HG02943 (cell line): Measurements from ENCODE around the gene PRX.
"Not testable (repeated sequence)": the region's sequence is repeated elsewhere in the genome, so short reads cannot be mapped to it uniquely, and the experiment has no call there.

Experiments
- ATAC-seq: cut with Tn5 transposase; IDR thresholded peaks from one replicate; pipeline ENCODE4 v1.9.1; 2021; ENCODE audit warnings: mild to moderate bottlenecking, low read depth, moderate library complexity; ENCODE audit not compliant: unreplicated experiment

The PRX gene, protein sequence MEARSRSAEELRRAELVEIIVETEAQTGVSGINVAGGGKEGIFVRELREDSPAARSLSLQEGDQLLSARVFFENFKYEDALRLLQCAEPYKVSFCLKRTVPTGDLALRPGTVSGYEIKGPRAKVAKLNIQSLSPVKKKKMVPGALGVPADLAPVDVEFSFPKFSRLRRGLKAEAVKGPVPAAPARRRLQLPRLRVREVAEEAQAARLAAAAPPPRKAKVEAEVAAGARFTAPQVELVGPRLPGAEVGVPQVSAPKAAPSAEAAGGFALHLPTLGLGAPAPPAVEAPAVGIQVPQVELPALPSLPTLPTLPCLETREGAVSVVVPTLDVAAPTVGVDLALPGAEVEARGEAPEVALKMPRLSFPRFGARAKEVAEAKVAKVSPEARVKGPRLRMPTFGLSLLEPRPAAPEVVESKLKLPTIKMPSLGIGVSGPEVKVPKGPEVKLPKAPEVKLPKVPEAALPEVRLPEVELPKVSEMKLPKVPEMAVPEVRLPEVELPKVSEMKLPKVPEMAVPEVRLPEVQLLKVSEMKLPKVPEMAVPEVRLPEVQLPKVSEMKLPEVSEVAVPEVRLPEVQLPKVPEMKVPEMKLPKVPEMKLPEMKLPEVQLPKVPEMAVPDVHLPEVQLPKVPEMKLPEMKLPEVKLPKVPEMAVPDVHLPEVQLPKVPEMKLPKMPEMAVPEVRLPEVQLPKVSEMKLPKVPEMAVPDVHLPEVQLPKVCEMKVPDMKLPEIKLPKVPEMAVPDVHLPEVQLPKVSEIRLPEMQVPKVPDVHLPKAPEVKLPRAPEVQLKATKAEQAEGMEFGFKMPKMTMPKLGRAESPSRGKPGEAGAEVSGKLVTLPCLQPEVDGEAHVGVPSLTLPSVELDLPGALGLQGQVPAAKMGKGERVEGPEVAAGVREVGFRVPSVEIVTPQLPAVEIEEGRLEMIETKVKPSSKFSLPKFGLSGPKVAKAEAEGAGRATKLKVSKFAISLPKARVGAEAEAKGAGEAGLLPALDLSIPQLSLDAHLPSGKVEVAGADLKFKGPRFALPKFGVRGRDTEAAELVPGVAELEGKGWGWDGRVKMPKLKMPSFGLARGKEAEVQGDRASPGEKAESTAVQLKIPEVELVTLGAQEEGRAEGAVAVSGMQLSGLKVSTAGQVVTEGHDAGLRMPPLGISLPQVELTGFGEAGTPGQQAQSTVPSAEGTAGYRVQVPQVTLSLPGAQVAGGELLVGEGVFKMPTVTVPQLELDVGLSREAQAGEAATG (N-terminal part only)

GRCh38 chr19:40413291-40413845 lies at the start of gene PRX:
PRX (minus strand) TSS chr19:40413378; CDS start chr19:40407932, 5,446 bp downstream.
- no peak for ATAC-seq

DNA sequence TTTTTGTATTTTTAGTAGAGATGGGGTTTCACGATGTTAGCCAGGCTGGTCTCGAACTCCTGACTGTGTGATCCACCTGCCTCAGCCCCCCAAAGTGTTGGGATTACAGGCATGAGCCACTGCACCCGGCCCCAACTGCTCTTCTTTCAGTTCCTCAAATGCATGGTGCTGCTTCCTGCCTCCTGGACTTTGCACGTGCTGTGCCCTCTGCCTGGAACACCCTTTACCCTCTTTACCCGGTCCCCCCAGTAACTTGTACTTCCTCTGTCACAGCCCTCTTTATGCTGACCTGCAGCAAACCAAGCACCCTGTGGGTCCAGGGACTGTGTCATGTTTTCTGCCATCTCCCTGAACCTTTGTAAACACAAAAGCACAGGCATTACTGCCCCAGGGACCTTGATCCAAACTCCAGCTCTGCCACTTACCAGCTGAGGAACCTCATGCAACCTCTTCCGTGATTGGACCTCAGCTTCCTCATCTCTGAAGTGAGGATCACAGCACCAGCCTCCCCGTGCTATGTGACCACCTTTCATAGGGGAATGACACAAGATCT lies 48.6 kb upstream of the PRX start:
- ATAC-seq: no peak

DNA sequence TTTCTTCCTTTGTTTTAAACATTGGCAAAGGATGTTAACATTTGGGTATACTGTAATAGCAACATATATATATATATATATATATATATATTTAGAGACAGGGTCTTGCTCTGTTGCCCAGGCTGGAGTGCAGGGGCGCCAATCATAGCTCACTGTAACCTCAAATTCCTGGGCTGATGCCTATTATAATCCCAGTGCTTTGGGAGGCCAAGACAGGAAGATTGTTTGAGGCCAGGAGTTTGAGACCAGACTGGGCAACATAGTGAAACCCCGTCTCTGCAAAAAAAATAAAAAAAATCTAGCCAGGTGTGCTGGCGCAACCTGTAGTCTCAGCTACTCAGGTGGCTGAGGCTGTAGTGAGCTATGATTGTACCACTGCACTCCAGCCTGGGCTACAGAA lies 47.0 kb upstream of the PRX start:
- no peak for ATAC-seq

DNA sequence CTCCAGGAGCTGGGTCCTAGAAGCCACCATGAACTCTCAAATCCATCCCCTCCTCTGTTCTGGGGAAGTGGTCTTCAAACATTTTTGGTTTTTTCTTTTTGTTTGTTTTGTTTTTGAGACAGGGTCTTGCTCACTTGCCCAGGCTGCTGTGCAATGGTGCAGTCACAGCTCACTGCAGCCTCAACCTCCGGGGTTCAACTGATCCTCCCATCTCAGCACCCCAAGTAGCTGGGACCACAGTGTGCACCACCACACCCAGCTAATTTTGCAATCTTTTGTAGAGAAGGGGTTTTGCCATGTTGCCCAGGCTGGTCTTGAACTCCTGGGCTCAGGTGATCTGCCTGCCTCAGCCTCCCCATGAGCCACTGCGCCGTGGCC lies 45.4 kb upstream of the PRX start:
- no peak for ATAC-seq

- ATAC-seq: no peak
These were observed 44.9 kb upstream of the PRX start for GRCh38 chr19:40457953-40458596.

- ATAC-seq: no peak
These were observed 43.9 kb upstream of the PRX start for GRCh38 chr19:40457048-40457447.

GRCh38 chr19:40453943-40454342 lies 40.8 kb upstream of the PRX start:
- ATAC-seq: not testable (repeated sequence)

DNA sequence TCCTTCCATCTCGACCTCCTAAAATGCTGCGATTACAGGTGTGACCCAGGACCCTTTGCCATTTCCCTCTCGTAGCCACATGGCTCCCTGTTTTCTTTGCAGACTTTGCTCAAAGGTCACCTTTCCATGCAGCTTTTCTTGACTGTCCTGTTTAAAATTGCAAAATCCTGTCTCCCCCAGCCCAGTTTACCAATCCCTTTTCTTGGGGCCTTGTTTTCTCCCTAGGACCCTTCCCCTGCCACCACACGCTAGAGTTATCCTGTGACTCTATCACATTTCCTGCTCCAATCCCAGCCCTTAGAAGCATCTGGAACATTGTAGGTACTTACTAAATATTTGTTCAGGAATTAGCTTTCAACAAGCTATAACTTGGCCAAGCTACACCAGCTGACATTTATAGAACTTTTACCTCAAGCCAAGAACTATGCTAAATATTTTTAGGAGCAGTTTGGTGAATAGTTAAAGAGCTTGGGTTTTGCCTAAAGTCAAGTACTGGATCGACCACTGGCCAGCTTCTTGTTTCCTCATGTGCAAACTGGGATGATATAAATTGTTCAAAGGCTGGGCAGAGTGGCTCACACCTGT lies 40.1 kb upstream of the PRX start:
- ATAC-seq: no peak

GRCh38 chr19:40452016-40452415 lies 38.8 kb upstream of the PRX start:
- ATAC-seq: no peak

- no peak for ATAC-seq
These were observed 37.5 kb upstream of the PRX start for GRCh38 chr19:40450664-40451063.

GRCh38 chr19:40449506-40449905 lies 36.3 kb upstream of the PRX start:
- ATAC-seq: no peak

- ATAC-seq: no peak
These were observed 33.1 kb upstream of the PRX start for GRCh38 chr19:40446263-40446784.

DNA sequence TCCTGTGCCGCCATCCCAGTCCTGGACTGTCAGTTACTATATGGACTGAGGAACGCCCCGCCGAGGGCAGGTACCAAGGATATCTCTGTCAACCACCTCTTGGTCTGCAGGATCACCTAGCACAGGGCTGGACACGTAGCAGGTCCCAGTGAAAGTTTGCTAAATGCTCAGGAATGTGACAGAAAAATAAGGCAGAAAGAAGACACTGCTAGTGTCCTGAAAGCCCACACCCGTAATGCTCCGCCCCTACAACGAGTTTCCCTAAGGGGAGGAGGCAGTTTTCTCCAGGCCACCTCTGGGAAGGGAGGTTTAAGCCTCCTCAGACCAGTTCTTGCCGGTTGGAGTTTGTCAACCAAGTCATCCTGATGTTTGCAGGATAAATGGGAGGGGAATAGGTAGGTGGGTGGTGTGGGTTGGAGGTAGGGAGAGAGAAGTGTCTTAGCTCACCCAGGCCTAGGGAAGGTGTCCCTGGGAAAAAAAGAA lies 32.6 kb upstream of the PRX start:
- ATAC-seq: no peak

GRCh38 chr19:40444825-40445312 lies 31.7 kb upstream of the PRX start:
- ATAC-seq: no peak

GRCh38 chr19:40444000-40444824 lies 31.0 kb upstream of the PRX start, which contains the start of gene SERTAD3:
SERTAD3 (minus strand) TSS chr19:40444335; CDS start chr19:40442080, 2,255 bp downstream.
- peak; percentile 63 for ATAC-seq

DNA sequence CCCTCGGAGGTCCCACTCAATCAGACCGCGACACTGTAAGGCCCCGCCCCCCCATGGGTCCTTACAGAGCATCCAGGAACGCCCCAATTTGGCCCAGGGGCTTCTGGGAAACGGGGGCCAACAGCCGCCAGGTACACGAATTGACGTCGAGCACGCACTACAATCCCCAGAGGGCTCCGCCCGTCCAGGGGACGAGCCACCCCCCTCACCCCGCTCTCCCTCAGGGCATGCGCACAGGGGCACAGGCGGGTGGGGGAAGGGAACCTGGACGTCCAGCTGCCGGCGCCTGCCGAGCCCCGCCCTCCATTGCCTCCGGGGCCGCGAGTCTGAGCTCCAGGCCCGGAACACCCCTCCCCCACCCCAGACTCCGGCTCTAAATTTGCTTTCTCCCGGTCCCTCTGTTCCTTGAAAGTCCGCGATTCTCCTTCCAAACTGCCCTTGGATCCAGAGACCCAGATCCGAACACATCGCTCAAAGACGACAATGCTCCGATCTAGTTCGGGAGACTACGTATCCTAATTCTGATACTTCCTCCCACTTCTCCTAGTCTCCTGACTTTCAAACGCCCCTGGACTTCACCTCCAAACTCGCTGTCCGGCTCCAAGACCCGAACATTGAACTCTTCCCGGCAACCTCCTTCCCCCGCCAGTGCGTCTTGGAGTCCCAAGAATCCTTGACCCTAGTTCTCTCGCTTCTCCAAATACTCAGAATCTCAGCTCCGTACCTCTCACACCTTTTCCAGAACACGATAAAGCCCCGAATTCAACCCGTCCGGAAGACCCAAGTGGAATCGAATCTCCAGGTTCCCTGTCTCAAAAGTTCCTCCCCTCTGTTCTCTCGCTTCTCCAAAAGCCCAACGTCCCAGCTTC lies 30.2 kb upstream of the PRX start:
- peak; percentile 72 for ATAC-seq
